ENCODE measurements around the gene IL2RA. TPM values are rescaled to one million over a fixed set of nuclear protein-coding genes. Genes with fewer than 3 reads are reported as not detected.

The IL2RA gene
- total RNA-seq, 4 donors from 2014 or later, result 0.70 to 16.5 (median 1.9) TPM

DNA sequence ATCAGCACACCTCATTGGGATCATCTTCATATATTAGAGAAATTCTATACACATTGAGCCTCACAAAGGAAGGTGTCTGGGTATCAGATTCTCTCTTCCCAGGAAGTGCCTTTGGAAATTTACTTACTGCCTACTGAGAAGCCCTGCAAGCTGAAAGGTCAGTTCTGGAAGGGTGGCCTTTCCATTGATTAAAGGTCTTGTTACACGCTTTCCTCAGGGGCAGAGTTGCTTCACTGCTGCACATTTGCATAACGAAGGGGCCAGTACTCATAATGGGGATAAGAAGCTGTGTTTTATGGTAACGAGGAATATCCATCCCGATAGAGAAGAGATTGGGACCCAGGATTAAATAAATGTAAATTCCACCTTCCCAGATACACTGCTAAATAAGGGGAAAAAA lies 65.5 kb downstream of the IL2RA start:
- H3K36me3 ChIP-seq, result no peaks in the 10 kb centered on the region
- peaks cover 0 to 4% (median 0%) of the 10 kb centered on the region in 4 donors for H3K9me3 ChIP-seq
- TF ChIP-seq, protein P1, sequence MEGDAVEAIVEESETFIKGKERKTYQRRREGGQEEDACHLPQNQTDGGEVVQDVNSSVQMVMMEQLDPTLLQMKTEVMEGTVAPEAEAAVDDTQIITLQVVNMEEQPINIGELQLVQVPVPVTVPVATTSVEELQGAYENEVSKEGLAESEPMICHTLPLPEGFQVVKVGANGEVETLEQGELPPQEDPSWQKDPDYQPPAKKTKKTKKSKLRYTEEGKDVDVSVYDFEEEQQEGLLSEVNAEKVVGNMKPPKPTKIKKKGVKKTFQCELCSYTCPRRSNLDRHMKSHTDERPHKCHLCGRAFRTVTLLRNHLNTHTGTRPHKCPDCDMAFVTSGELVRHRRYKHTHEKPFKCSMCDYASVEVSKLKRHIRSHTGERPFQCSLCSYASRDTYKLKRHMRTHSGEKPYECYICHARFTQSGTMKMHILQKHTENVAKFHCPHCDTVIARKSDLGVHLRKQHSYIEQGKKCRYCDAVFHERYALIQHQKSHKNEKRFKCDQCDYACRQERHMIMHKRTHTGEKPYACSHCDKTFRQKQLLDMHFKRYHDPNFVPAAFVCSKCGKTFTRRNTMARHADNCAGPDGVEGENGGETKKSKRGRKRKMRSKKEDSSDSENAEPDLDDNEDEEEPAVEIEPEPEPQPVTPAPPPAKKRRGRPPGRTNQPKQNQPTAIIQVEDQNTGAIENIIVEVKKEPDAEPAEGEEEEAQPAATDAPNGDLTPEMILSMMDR (IDR thresholded peaks at IDR 0.05), result no peak
- TF ChIP-seq POLR2A (IDR thresholded peaks at IDR 0.05), result no peak
- DNase-seq, result no peak
- no peak overlapping the region for H3K27ac ChIP-seq
- no peaks in the 10 kb centered on the region for H3K27me3 ChIP-seq
- H3K4me3 ChIP-seq, result no peak overlapping the region
- no peaks in the 10 kb centered on the region for H3K4me1 ChIP-seq

DNA sequence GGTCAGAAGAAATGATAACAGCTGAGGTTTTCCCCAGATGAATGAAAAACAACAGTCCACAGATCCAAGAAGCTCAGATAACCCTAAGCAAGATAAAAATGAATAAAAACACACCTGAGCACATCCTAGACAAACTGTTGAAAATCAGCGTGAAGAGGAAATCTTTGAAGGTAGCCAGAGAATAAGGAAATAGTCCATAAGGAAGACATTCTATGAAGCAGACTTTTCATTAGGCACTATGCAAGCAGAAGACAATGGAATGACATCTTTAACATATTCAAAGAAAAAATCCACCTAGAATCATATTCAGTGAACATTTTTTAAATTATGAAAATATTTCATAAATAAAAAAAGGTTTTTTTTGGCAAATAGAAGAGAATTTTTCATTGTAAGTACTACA lies 69.8 kb downstream of the IL2RA start:
- H3K36me3 ChIP-seq, result no peaks in the 10 kb centered on the region
- DNase-seq, result no peak

DNA sequence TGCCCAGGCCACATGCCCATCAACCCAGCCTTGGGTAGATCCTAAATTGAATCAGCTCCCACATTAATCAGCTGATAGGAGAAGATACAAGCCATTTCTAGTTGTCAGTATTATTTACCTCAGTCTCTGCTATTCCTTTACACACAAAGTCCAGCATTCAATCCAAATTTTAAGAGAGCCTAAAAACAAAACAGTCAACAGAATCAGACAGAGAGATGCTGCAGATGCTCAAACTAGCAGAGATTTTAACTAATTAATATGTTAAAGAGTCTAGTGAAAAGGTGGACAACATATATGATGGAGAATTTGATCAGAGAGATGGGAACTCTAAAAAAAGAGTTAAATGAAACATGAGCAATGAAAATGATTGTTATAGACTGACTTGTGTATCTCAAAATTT lies 70.5 kb downstream of the IL2RA start:
- peaks cover 0 to 4% (median 0%) of the 10 kb centered on the region in 4 donors for H3K9me3 ChIP-seq
- H3K27me3 ChIP-seq, result no peaks in the 10 kb centered on the region
- no peaks in the 10 kb centered on the region for H3K4me1 ChIP-seq
- TF ChIP-seq, protein P1 (IDR thresholded peaks at IDR 0.05), result no peak
- TF ChIP-seq POLR2A (IDR thresholded peaks at IDR 0.05), result no peak
- no peak overlapping the region for H3K4me3 ChIP-seq
- no peak for DNase-seq
- H3K36me3 ChIP-seq, result no peaks in the 10 kb centered on the region
- no peak overlapping the region for H3K27ac ChIP-seq

More for the DNA sequence above, 69.8 kb downstream of the IL2RA start:
- H3K4me1 ChIP-seq, result no peaks in the 10 kb centered on the region
- H3K27ac ChIP-seq, result no peak overlapping the region
- no peak overlapping the region for H3K4me3 ChIP-seq
- H3K27me3 ChIP-seq, result no peaks in the 10 kb centered on the region
- H3K9me3 ChIP-seq, result peaks cover 0 to 4% (median 0%) of the 10 kb centered on the region in 4 donors
- TF ChIP-seq, protein P1 (IDR thresholded peaks at IDR 0.05), result no peak
- TF ChIP-seq POLR2A (IDR thresholded peaks at IDR 0.05), result no peak

DNA sequence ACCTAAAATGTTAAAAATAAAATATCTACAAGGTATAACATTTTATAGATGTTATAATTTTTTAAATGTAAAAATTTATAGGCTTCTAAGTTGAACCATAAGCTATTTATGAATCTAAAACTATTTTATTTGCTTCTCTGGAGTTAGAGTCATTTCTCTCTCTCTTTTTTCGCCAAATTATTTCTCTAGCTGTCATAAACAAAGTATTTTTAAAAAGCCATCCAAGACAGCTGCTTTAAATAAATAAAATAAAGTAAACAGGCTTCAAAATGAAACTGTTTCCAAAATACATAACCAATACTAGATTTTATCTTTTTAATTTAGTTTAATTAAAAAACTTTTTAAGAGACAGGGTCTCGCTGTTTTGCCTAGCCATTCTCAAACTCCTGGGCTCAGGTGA lies 72.4 kb downstream of the IL2RA start:
- Histone ChIP-seq H3K4me3 (no peak overlapping the region), H3K36me3 (no peaks in the 10 kb centered on the region), H3K27ac (peak overlapping the region in 2 of 4 donors; percentile 34 to 37), H3K9me3 (peaks cover 0 to 4% (median 0%) of the 10 kb centered on the region in 4 donors), H3K4me1 (no peaks in the 10 kb centered on the region), H3K27me3 (no peaks in the 10 kb centered on the region)
- TF ChIP-seq POLR2A (IDR thresholded peaks at IDR 0.05), result no peak
- TF ChIP-seq, protein P1 (IDR thresholded peaks at IDR 0.05), result no peak
- no peak for DNase-seq

DNA sequence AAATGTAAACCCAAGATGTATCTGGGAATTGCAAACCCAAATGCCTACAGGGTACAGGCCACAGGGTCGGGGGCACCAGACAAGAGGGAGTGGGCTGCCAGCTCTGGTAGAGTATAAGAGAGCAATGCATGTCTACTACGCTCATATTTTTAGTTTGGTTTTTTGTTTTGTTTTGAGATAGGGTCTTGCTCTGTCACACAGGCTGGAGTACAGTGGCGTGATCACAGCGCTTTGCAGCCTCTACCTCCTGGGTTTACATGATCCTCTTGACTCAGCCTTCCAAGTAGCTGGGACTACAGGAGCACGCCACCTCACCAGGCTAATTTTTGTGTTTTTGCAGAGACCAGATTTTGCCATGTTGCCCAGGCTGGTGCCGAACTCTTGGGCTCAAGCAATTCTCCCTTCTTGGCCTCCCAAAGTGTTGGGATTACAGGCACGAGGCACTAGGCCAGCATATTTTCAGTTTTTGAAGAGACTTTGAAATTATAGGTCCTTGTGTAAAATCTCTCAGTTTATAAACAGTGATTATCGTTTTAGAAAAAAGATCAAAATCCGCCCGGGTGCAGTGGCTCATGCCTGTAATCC lies 73.7 kb downstream of the IL2RA start:
- H3K36me3 ChIP-seq, result no peaks in the 10 kb centered on the region
- H3K9me3 ChIP-seq, result peaks cover 0 to 4% (median 0%) of the 10 kb centered on the region in 4 donors
- no peaks in the 10 kb centered on the region for H3K27me3 ChIP-seq
- DNase-seq, result no peak
- H3K4me1 ChIP-seq, result no peaks in the 10 kb centered on the region
- no peak overlapping the region for H3K4me3 ChIP-seq
- TF ChIP-seq POLR2A (IDR thresholded peaks at IDR 0.05), result no peak
- TF ChIP-seq, protein P1 (IDR thresholded peaks at IDR 0.05), result no peak
- H3K27ac ChIP-seq, result peak overlapping the region in 3 of 4 donors; percentile 1 to 37 (median 2)

Measured in Peyer's patch (tissue), 4 donors.